Fibroblast of lung (primary cell): Measurements from ENCODE around the gene RAB9A.

Experiments
- EZH2 ChIP-seq: IDR thresholded peaks from 2 replicates; pipeline ENCODE4 v1.5.1; 2012; ENCODE audit warnings: low read length, control low read depth, mild to moderate bottlenecking; ENCODE audit errors: missing control alignments
- TF ChIP-seq, protein P1 (sequence below), 2 donors: IDR thresholded peaks in 1 of 2; conservative IDR thresholded peaks in 1 of 2; 1 replicate in 1 of 2; 2 replicates in 1 of 2; pipeline ENCODE4 v1.5.1; 2011 to 2012; ENCODE audit warnings: low read length in 2 of 2, control low read depth in 1 of 2, inconsistent platforms in 1 of 2, low read depth in 1 of 2, mild to moderate bottlenecking in 1 of 2

- TF ChIP-seq, protein P1, sequence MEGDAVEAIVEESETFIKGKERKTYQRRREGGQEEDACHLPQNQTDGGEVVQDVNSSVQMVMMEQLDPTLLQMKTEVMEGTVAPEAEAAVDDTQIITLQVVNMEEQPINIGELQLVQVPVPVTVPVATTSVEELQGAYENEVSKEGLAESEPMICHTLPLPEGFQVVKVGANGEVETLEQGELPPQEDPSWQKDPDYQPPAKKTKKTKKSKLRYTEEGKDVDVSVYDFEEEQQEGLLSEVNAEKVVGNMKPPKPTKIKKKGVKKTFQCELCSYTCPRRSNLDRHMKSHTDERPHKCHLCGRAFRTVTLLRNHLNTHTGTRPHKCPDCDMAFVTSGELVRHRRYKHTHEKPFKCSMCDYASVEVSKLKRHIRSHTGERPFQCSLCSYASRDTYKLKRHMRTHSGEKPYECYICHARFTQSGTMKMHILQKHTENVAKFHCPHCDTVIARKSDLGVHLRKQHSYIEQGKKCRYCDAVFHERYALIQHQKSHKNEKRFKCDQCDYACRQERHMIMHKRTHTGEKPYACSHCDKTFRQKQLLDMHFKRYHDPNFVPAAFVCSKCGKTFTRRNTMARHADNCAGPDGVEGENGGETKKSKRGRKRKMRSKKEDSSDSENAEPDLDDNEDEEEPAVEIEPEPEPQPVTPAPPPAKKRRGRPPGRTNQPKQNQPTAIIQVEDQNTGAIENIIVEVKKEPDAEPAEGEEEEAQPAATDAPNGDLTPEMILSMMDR (conservative IDR thresholded peaks at IDR 0.05 in 1 of 2, IDR thresholded peaks at IDR 0.05 in 1 of 2; ENCODE audit: low read depth in 1 of 2, low read length in 2 of 2) = peak; percentile 49 to 58
- no peak for TF ChIP-seq EZH2
These were observed 30.3 kb upstream of the RAB9A start for GRCh38 chrX:13658602-13659001.
